HG02763 (cell line): ENCODE measurements around the gene RCBTB2.

ENCODE experiments used
- ATAC-seq: cut with Tn5 transposase; IDR thresholded peaks from one replicate; pipeline ENCODE4 v1.9.1; 2021; ENCODE audit warnings: mild to moderate bottlenecking, moderate library complexity; ENCODE audit not compliant: unreplicated experiment

Gene RCBTB2

DNA sequence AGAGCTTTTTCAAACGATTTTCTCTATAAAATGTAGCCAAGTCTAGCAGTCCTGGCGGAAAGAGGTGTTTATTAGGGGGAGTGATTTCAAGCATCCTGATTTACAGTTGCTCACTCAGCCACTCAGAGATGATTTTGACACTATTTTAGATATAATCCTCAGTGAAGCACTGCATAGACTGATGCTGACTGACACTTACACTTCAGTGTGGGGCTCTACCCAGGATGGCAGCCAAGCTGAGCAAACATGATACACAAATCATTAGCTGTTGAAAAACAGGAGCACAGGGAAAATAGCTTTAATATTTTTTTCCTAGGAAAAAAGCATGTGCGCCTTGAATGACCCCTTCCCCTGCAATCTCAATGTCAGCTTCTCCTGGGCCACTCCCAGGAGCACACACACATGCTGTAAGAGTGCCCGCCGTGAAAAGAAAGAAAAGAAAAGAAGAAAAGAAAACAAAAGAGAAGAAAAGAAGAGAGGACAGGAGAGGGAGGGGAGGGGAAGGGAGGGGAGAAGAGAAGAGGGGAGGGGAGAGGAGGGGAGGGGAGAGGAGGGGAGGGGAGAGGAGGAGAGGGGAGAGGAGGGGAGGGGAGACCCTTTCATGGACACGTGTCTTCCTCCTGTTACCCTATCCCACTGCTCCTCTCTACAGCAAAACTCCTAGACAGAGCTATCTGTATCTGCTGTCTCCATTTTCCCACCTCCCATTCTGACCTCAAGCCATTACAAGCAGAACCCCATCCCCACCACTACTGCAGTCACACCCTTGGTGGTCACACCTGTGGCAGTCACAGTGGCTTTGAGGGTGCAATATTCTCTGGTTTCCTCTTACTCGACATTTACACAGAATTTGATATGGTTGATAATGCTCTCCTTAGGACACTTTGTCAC is 36.4 kb downstream of the RCBTB2 start:
- no peak for ATAC-seq

GRCh38 chr13:48494874-48495273 is 38.0 kb downstream of the RCBTB2 start:
- no peak for ATAC-seq

GRCh38 chr13:48493851-48494250 is 39.0 kb downstream of the RCBTB2 start:
- no peak for ATAC-seq

DNA sequence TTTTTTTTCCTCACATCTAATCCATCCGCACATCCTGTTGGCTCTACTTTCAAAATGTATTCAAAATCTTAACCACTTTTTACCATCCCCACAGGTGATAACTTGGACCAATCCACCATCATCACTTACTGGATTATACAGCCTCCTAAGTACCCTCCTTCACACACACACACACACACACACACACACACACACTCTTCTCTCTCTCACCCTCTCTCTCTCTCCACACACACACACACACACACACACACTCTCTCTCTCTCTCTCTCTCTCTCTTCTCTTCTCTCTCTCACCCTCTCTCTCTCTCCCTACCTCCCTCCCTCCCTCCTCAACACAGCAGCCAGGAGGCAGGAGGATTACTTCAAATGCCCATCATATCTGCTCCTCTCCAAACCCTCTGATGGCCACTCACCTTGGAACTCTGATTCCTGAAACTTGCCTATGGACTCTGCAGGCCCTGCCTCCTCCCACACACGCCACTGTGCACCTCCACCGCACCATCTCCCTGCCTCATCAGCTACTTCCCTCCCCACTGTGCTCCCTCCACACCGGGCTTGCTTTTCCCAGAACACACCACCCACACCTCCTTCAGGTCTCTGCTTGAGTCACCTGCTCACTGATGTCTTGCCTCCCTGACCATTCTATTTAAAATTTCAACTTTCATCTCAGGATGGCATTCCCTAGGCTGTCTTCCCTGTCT is 39.7 kb downstream of the RCBTB2 start:
- no peak for ATAC-seq

DNA sequence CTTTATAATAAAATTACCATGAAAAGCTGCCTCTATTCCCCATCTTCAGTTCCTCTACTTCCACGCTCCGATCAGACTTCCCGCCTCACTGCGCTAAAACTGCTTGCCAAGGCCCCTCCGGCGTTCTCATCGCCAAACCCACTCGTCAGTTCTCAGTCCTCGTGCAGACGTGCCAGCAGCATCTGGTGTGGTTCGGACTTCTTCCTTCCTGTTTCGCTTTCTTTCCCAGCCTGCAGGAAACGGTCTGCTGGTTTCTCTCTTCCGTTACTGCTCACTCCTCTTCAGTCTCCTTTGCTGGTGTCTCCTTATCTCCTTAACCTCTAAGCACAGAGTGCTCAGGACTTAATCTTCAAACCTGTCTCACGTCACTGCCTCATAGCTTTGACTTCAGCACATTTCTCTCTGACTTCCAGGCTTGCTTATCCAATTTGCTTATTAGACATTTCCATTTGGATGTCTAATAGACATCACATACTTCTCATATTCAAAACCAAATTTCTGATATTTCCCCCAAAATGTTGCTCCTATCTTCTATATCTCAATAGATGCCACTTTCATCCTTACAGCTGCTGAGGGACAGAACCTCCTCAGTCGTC is 40.3 kb downstream of the RCBTB2 start:
- peak; percentile 74 for ATAC-seq

DNA sequence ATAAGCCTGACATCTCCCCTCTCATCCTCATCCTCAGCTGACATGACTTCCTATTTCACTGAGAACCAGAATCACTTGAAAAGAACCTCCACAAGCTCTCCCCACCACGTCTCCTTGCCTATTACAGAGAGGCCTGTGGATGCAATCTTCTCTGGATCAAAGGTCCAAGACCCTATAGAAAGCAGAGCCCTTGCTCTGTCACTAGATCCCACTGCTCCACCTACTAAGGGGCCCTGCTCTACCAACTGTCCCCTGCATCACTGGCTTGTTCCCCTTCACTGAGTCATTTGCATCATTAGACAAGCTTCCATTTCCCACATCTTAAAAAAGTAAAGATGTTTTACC is 40.8 kb downstream of the RCBTB2 start:
- ATAC-seq = peak; percentile 43

DNA sequence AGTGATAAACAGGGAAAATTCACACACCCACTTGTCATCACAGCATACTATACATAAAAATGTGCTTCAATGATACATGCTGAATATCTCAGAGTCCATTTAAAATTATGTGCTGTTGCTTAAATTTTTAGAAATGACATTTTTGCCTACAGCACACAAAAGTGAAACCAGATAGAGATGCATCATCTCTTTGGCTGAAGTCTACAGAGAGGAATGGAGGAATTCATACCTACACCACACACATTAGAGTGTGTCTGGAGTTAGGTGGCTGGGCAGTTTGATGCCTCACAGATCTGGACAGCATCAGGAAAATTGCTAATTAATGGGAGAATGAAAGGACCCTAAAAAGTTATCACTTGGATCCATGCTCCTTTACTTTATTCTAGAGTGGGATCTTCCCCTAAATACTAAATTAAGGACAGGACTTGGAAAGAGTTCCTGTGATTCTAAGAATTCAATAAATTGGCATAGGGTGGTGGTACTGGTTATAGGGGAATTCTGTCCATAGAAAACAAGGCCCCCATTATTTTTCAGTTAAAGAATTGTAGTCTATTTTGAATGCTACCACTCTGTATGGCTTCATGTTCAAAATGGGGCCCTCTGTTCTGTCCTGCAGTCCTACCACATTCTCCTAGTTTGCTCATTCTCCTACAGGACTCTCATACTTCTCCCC is 41.3 kb downstream of the RCBTB2 start:
- ATAC-seq = no peak

GRCh38 chr13:48490241-48490640 is 42.6 kb downstream of the RCBTB2 start:
- ATAC-seq = no peak

DNA sequence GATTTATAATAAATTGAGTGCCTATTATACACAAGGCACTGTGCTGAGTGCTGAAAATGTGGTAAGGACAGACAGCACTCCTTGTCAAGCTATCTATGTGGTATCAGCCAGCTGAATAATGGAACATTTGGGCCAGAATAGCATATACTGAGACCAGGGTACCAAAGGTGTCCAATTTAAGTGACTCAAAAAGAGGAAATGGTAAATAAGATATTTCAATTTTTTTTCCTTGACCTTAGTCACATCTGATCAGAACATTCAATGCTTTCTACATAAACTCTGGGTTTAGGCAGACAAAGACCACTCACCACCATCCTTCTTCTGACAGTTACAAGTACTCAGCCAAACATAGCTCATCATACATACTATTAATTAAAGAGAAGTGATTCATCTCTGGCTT is 43.2 kb downstream of the RCBTB2 start:
- ATAC-seq = no peak

DNA sequence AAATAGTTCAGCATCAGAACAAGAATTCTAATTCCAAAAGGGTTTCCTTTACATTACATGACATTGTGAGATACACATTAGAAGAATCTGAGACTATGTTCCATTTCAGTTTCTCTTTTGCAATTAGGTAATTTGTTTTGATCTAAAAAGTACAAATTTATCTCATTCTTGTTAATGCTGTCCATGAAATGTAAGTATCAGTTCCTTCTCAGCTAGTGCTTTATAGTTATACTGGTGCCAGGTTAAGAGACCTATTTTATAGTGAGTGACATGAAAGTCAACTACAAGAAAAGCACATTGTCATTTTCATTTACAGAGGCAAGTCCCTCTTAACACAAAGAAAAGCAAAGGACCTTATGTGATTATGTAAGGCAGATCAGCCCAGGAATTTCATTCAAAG is 43.9 kb downstream of the RCBTB2 start:
- ATAC-seq = no peak

DNA sequence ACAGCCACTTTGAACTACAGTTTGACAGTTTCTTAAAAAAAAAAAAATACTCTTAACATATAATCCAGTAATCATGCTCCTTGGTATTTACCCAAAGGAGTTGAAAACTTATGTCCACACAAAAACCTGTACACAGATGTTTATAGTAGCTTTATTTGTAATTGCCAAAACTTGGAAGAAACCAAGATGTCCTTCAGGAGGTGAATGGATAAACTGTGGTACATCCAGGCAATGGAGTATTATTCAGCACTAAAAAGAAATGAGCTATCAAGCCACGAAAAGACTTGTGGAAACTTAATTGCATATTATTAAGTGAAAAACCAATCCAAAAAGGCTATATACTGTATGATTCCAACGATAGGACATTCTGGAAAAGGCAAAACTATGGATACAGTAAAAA is 44.9 kb downstream of the RCBTB2 start:
- ATAC-seq = no peak

- no peak for ATAC-seq
Measured at GRCh38 chr13:48486836-48487235, 46.0 kb downstream of the RCBTB2 start.

- ATAC-seq = no peak
Measured at GRCh38 chr13:48486362-48486761, 46.5 kb downstream of the RCBTB2 start.

GRCh38 chr13:48485432-48485831 is 47.4 kb downstream of the RCBTB2 start:
- ATAC-seq = no peak

DNA sequence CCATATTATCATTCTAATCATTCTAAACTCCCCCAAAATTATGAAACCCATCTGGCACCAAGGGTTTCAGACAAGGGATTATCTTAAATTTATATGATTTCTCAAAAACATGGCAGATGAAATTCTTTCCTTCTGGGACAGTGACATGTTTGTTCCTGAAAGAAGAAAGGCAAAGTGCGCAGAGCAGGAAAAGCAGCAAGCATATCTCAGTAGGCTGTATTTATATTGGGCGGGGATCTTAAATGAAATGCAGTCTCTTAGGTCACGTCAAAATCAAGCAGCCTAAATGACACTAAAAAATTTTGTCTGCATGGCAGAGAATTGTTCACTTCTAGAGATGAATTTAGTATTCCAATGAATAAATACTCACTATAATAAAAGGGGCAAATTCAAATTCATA is 49.3 kb downstream of the RCBTB2 start:
- ATAC-seq = no peak

GRCh38 chr13:48478391-48478790 is 54.5 kb downstream of the RCBTB2 start:
- no peak for ATAC-seq

GRCh38 chr13:48477191-48477855 is 55.6 kb downstream of the RCBTB2 start:
- peak; percentile 44 for ATAC-seq

GRCh38 chr13:48476686-48477085 is 56.2 kb downstream of the RCBTB2 start:
- ATAC-seq = no peak

- no peak for ATAC-seq
Measured at GRCh38 chr13:48476215-48476614, 56.7 kb downstream of the RCBTB2 start.

- no peak for ATAC-seq
Measured at GRCh38 chr13:48475230-48475629, 57.6 kb downstream of the RCBTB2 start.
